ENCODE results near the gene CYP24A1. TPM values are rescaled to one million over a fixed set of nuclear protein-coding genes. Genes with fewer than 3 reads are reported as not detected.

CYP24A1 gene
- total and polyA plus RNA-seq, 2 donors (not counting 1 experiment from before 2014, with no cell fraction given), result not detected

DNA sequence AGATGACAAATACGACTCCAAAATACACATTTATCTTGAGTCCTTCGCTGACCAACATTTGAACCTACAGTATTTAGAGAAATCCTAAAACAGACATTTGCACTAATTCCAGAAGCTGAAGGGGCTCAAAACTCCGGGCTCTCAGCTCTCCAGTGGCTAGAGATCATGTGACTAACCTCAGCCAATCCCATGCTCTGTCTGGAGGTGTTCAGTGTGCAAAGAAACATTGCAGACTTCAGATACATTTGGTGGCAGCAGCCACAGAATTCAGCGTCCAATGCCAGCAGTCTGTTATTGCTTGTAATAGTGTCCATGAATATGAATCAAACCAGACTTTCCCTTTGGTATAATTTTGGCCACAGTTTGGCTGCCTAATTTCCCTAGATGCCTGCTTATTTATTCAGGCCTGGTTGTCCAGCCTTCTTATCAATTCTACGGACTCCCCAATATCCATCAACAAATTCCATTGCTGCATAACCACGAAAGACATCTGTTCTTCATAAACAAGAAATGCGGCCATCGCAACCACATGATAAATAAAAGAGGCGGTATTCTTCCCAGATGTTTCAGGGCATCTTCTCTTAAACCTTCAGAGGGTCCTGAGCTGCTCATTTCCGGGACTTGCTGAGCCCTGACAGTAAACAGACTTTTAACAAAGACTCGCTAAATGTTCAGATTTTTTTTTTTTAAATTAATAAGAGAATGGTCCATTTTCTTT, 14.5 kb upstream of the CYP24A1 start:
- H3K4me3 ChIP-seq (ENCODE audit: control extremely low read depth in 1 of 5, extremely low read depth in 1 of 5, insufficient read depth in 1 of 5, low read depth in 2 of 5, low read length in 4 of 5), result no peak overlapping the region
- no peaks in the 10 kb centered on the region for H3K9me3 ChIP-seq (ENCODE audit: control extremely low read depth in 1 of 3, control insufficient read depth in 2 of 3, insufficient read depth in 1 of 3, low read length in 2 of 3)
- H3K27me3 Mint-ChIP-seq, result peaks cover 32% of the 10 kb centered on the region
- H4K20me1 ChIP-seq (ENCODE audit: control insufficient read depth, insufficient read depth, low read length, poor library complexity, severe bottlenecking), result no peaks in the 10 kb centered on the region
- ATAC-seq (ENCODE audit: low read depth) (no peak), DNase-seq (no peak)
- intact Hi-C loops (cut with micrococcal nuclease), result no loop called here
- H3K4me1 Mint-ChIP-seq, result no peaks in the 10 kb centered on the region
- no peak overlapping the region for H3K4me3 Mint-ChIP-seq
- H3K36me3 ChIP-seq (replicated peaks in 1 of 2; ENCODE audit: control extremely low read depth in 1 of 2, control insufficient read depth in 1 of 2, extremely low read depth in 1 of 2, insufficient read depth in 2 of 2, low read length in 1 of 2), result no peaks in the 10 kb centered on the region
- WGBS (ENCODE audit: insufficient coverage), result 86% methylated on average over 6 of the region's 11 CpGs
- no peak overlapping the region for H2AFZ ChIP-seq (ENCODE audit: insufficient read depth, low read depth, low read length, poor library complexity, severe bottlenecking)
- CTCF ChIA-PET, result interaction anchor here (2.0 kb wide), 1 partner anchor 12 kb away, joined by 10 read pairs; no protein-coding TSS in a partner anchor
- no peak overlapping the region for H3K9ac ChIP-seq (ENCODE audit: low read length)
- H3K9me3 Mint-ChIP-seq (ENCODE audit: insufficient read depth), result no peaks in the 10 kb centered on the region
- TF ChIP-seq, protein P1, sequence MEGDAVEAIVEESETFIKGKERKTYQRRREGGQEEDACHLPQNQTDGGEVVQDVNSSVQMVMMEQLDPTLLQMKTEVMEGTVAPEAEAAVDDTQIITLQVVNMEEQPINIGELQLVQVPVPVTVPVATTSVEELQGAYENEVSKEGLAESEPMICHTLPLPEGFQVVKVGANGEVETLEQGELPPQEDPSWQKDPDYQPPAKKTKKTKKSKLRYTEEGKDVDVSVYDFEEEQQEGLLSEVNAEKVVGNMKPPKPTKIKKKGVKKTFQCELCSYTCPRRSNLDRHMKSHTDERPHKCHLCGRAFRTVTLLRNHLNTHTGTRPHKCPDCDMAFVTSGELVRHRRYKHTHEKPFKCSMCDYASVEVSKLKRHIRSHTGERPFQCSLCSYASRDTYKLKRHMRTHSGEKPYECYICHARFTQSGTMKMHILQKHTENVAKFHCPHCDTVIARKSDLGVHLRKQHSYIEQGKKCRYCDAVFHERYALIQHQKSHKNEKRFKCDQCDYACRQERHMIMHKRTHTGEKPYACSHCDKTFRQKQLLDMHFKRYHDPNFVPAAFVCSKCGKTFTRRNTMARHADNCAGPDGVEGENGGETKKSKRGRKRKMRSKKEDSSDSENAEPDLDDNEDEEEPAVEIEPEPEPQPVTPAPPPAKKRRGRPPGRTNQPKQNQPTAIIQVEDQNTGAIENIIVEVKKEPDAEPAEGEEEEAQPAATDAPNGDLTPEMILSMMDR (IDR thresholded peaks at IDR 0.05), result no peak
- no peak for TF ChIP-seq EZH2 (IDR thresholded peaks at IDR 0.05; ENCODE audit: borderline replicate concordance, insufficient read depth, low read depth, low read length, poor library complexity, severe bottlenecking)
- H3K4me1 ChIP-seq (ENCODE audit: control insufficient read depth in 2 of 2, insufficient read depth in 2 of 2, low read length in 2 of 2), result no peaks in the 10 kb centered on the region
- no peak overlapping the region for H3K27ac ChIP-seq (ENCODE audit: low read length in 2 of 2)
- H3K27ac Mint-ChIP-seq, result no peak overlapping the region
- POLR2A ChIA-PET, result no interaction called here
- H3K4me2 ChIP-seq (replicated peaks; ENCODE audit: low read depth, low read length, poor library complexity, severe bottlenecking), result no peak overlapping the region
- peaks cover 0 to 4% (median 3%) of the 10 kb centered on the region in 4 experiments for H3K27me3 ChIP-seq (replicated peaks in 1 of 4; ENCODE audit: control extremely low read depth in 1 of 4, control insufficient read depth in 3 of 4, insufficient read depth in 4 of 4, low read length in 3 of 4)
- H3K79me2 ChIP-seq (ENCODE audit: control insufficient read depth, insufficient read depth, low read length), result no peaks in the 10 kb centered on the region

GRCh38 chr20:54184904-54185626, 11.3 kb upstream of the CYP24A1 start:
- no peaks in the 10 kb centered on the region for H3K36me3 ChIP-seq (replicated peaks in 1 of 2; ENCODE audit: control extremely low read depth in 1 of 2, control insufficient read depth in 1 of 2, extremely low read depth in 1 of 2, insufficient read depth in 2 of 2, low read length in 1 of 2)
- peaks cover 0 to 4% (median 3%) of the 10 kb centered on the region in 4 experiments for H3K27me3 ChIP-seq (replicated peaks in 1 of 4; ENCODE audit: control extremely low read depth in 1 of 4, control insufficient read depth in 3 of 4, insufficient read depth in 4 of 4, low read length in 3 of 4)
- DNase-seq (no peak), ATAC-seq (ENCODE audit: low read depth) (no peak)
- H3K27me3 Mint-ChIP-seq, result peaks cover 32% of the 10 kb centered on the region
- intact Hi-C loops (cut with micrococcal nuclease), result no loop called here
- H3K4me3 Mint-ChIP-seq, result no peak overlapping the region
- H3K27ac ChIP-seq (ENCODE audit: low read length in 2 of 2), result no peak overlapping the region
- H3K4me1 Mint-ChIP-seq, result no peaks in the 10 kb centered on the region
- H3K4me1 ChIP-seq (ENCODE audit: control insufficient read depth in 2 of 2, insufficient read depth in 2 of 2, low read length in 2 of 2), result no peaks in the 10 kb centered on the region
- no peaks in the 10 kb centered on the region for H3K9me3 Mint-ChIP-seq (ENCODE audit: insufficient read depth)
- H3K9me3 ChIP-seq (ENCODE audit: control extremely low read depth in 1 of 3, control insufficient read depth in 2 of 3, insufficient read depth in 1 of 3, low read length in 2 of 3), result no peaks in the 10 kb centered on the region
- no peaks in the 10 kb centered on the region for H3K79me2 ChIP-seq (ENCODE audit: control insufficient read depth, insufficient read depth, low read length)
- H2AFZ ChIP-seq (ENCODE audit: insufficient read depth, low read depth, low read length, poor library complexity, severe bottlenecking), result no peak overlapping the region
- H3K27ac Mint-ChIP-seq, result no peak overlapping the region
- no peaks in the 10 kb centered on the region for H4K20me1 ChIP-seq (ENCODE audit: control insufficient read depth, insufficient read depth, low read length, poor library complexity, severe bottlenecking)
- POLR2A ChIA-PET, result no interaction called here
- CTCF ChIA-PET, result no interaction called here
- no peak overlapping the region for H3K4me2 ChIP-seq (replicated peaks; ENCODE audit: low read depth, low read length, poor library complexity, severe bottlenecking)
- WGBS (ENCODE audit: insufficient coverage), result 87% methylated on average over 7 of the region's 10 CpGs
- TF ChIP-seq, protein P1 (IDR thresholded peaks at IDR 0.05), result no peak
- no peak for TF ChIP-seq EZH2 (IDR thresholded peaks at IDR 0.05; ENCODE audit: borderline replicate concordance, insufficient read depth, low read depth, low read length, poor library complexity, severe bottlenecking)
- H3K4me3 ChIP-seq (ENCODE audit: control extremely low read depth in 1 of 5, extremely low read depth in 1 of 5, insufficient read depth in 1 of 5, low read depth in 2 of 5, low read length in 4 of 5), result no peak overlapping the region
- H3K9ac ChIP-seq (ENCODE audit: low read length), result no peak overlapping the region

Data from B cell (primary cell).